Retinal pigment epithelial cell (primary cell): ENCODE data around the gene TBC1D32.

Source experiments
- DNase-seq: peaks from one replicate; pipeline ENCODE4 v3.0.0-alpha.2; 2010; ENCODE audit warnings: low read depth
- H3K4me3 ChIP-seq: 2 replicates; pipeline ENCODE4 v1.5.1; 2011; ENCODE audit warnings: mild to moderate bottlenecking, low read length, control low read depth, moderate library complexity
- CTCF ChIP-seq: conservative IDR thresholded peaks from 2 replicates; pipeline ENCODE4 v1.5.1; 2011; ENCODE audit warnings: low read depth, low read length, control low read depth, inconsistent platforms

Gene TBC1D32

GRCh38 chr6:121134922-121135321 lies 199.4 kb downstream of the TBC1D32 start:
- no peak for DNase-seq
- no peak for TF ChIP-seq CTCF
- no peak overlapping the region for H3K4me3 ChIP-seq

GRCh38 chr6:121124600-121124999 lies 209.7 kb downstream of the TBC1D32 start:
- no peak overlapping the region for H3K4me3 ChIP-seq
- TF ChIP-seq CTCF: no peak
- DNase-seq: no peak

- TF ChIP-seq CTCF: no peak
- DNase-seq: no peak
- no peak overlapping the region for H3K4me3 ChIP-seq
Observed at GRCh38 chr6:121112356-121112755, 221.9 kb downstream of the TBC1D32 start.

- no peak for TF ChIP-seq CTCF
- no peak for DNase-seq
- no peak overlapping the region for H3K4me3 ChIP-seq
Observed at GRCh38 chr6:121110733-121111132, 223.5 kb downstream of the TBC1D32 start.

GRCh38 chr6:121106962-121107361 lies 227.3 kb downstream of the TBC1D32 start:
- TF ChIP-seq CTCF: no peak
- DNase-seq: no peak
- H3K4me3 ChIP-seq: no peak overlapping the region

GRCh38 chr6:121105461-121105860 lies 228.8 kb downstream of the TBC1D32 start:
- no peak for TF ChIP-seq CTCF
- DNase-seq: no peak
- no peak overlapping the region for H3K4me3 ChIP-seq

- peak; percentile 80 for DNase-seq
- TF ChIP-seq CTCF: no peak
- no peak overlapping the region for H3K4me3 ChIP-seq
Observed at GRCh38 chr6:121093928-121094327, 240.4 kb downstream of the TBC1D32 start.
